GM19467 (cell line): ENCODE results near the gene PTGES3.

Source experiments
- ATAC-seq: cut with Tn5 transposase; IDR thresholded peaks from one replicate; pipeline ENCODE4 v1.9.1; 2021; ENCODE audit warnings: mild to moderate bottlenecking, moderate library complexity; ENCODE audit not compliant: unreplicated experiment

The PTGES3 gene

GRCh38 chr12:56630180-56630632 lies 57.9 kb downstream of the PTGES3 start, which contains the start of gene BAZ2A:
BAZ2A (minus strand) TSS chr12:56630326; CDS start chr12:56617530, 12,796 bp downstream.
- peak; percentile 41 for ATAC-seq

GRCh38 chr12:56629459-56630179 lies 58.5 kb downstream of the PTGES3 start:
- no peak for ATAC-seq

DNA sequence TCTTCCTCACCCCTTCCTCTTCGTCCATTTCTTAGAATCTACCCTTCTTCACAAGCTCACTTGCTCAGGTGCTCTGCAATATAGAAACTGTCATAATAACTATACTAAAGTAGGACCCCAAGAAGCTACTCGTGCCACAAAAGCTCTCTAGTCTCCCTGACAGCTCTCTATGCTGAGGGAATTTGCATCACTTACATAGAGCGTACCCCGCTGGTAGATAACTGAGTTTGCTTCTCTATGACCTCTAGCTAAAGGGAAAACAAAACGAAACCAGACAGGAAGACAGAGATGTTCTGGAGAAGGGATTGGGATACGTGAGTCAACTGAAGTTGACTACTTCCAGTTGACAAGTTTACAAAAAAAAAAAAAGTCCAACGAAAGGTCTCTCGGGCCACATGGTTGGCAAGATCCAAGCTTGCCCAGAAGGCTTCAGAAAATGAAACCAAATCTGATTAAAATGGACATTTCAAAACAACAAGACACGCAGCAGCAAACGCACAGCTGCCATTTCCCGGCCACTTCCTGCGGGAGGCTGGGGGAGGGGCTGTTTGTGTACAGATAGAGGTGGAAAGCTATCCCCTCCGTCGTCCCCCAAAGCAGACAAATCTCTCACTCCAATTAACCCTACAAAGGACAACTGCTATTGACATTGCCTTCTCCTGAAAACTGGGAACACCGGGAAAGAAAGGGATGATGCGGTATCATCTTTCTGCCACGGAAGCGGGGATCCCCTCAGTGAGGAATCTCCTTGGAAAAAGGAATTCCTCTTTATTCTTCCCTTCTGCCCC lies 59.2 kb downstream of the PTGES3 start:
- ATAC-seq = peak; percentile 32

DNA sequence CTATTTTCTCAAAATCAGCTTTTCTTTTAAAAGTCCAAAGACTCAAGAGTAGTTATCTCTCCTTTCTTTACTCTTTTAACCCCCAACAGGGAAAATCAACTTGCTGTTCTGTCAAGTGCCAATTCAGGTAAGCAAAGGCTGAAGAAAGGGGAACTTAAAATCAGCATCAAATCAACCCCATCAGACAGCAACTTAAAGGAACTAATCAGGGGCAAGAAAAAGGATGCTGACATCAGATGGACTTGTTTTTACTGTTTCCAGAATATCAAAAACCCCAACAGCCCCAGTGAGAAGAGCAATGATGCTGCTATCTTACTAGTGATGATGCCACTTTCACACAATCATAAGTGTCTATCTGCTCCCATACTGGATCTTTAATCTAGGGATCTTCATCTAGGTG lies 61.4 kb downstream of the PTGES3 start:
- no peak for ATAC-seq

GRCh38 chr12:56622535-56622934 lies 65.5 kb downstream of the PTGES3 start:
- no peak for ATAC-seq

DNA sequence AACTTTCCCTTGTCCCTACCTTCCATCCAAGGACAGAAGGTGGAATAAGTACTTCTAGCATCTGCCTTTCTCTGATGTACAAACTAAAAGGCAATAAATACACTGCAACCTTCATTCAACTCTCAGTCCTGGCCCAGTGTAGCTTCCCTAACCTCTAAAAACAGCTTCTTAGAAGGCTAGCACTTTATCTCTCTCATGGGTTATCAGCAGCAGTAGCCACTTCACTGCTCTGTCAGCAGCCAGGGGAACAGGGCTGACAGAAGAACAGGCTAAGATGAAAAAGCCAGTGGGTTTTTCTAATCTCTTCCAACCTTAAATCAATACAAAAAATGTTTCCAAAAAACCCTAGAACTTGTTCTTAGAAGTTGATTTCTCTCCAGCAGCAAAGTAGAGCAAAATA lies 71.2 kb downstream of the PTGES3 start:
- ATAC-seq = no peak

GRCh38 chr12:56616244-56616643 lies 71.8 kb downstream of the PTGES3 start:
- ATAC-seq = no peak

GRCh38 chr12:56614627-56615026 lies 73.5 kb downstream of the PTGES3 start:
- ATAC-seq = no peak
